Ishikawa (cell line): Measurements from ENCODE around the gene CHRNA5.

Experiments used
- CEBPB ChIP-seq: IDR thresholded peaks from 2 replicates; pipeline ENCODE4 v1.6.1; 2012
- EGR1 ChIP-seq: IDR thresholded peaks from 2 replicates; pipeline ENCODE4 v1.6.1; 2012
- EP300 ChIP-seq: IDR thresholded peaks from 2 replicates; pipeline ENCODE4 v1.6.1; 2012; ENCODE audit warnings: borderline replicate concordance
- TAF1 ChIP-seq: IDR thresholded peaks from 2 replicates; pipeline ENCODE4 v1.6.1; 2012; ENCODE audit warnings: low read depth, mild to moderate bottlenecking
- TCF12 ChIP-seq: IDR thresholded peaks from 2 replicates; pipeline ENCODE4 v1.6.1; 2012; ENCODE audit warnings: low read depth
- YY1 ChIP-seq: IDR thresholded peaks from 2 replicates; pipeline ENCODE4 v1.6.1; 2012; ENCODE audit warnings: low read depth
- TF ChIP-seq, protein P1 (sequence below): IDR thresholded peaks from 2 replicates; pipeline ENCODE4 v1.6.1; 2012
- TF ChIP-seq, protein P2 (sequence below): IDR thresholded peaks from 2 replicates; pipeline ENCODE4 v1.6.1; 2012

DNA sequence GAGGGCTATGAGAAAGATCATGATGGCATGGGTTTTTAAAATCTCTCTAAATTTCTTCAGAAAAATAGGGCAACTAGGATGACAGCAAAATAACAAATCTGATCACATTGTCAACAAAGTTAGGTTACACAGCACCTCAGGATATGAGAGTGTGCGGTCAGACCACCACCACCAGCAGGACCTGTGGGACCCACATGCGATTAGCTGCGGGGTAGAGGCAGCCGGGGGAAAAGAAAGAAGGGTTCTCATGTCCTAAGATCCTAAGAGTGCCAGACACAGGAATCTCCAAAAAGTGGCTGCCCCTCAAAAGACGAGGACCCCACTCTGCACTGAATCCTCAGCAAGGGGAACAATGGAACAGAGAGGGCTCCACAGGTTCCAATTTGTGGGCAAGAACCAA is 39.9 kb downstream of the CHRNA5 start:
- TF ChIP-seq TAF1 (no peak), TCF12 (no peak), YY1 (no peak), CEBPB (no peak), EGR1 (no peak), EP300 (no peak)
- TF ChIP-seq, protein P1, sequence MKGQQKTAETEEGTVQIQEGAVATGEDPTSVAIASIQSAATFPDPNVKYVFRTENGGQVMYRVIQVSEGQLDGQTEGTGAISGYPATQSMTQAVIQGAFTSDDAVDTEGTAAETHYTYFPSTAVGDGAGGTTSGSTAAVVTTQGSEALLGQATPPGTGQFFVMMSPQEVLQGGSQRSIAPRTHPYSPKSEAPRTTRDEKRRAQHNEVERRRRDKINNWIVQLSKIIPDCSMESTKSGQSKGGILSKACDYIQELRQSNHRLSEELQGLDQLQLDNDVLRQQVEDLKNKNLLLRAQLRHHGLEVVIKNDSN = no peak
- TF ChIP-seq, protein P2, sequence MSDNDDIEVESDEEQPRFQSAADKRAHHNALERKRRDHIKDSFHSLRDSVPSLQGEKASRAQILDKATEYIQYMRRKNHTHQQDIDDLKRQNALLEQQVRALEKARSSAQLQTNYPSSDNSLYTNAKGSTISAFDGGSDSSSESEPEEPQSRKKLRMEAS = no peak
